IPS-11a (cell line): ENCODE measurements around the gene NPC1.

Experiments used
- H3K4me3 ChIP-seq: one replicate; pipeline ENCODE4 v1.5.1; 2013; ENCODE audit warnings: low read depth, low read length, control low read depth

Gene NPC1

GRCh38 chr18:23550898-23551297, 35.4 kb downstream of the NPC1 start:
- no peak overlapping the region for H3K4me3 ChIP-seq

- no peak overlapping the region for H3K4me3 ChIP-seq
These were observed 37.6 kb downstream of the NPC1 start for GRCh38 chr18:23548719-23549118.

GRCh38 chr18:23548275-23548674, 38.0 kb downstream of the NPC1 start:
- H3K4me3 ChIP-seq = no peak overlapping the region

GRCh38 chr18:23547846-23548245, 38.5 kb downstream of the NPC1 start:
- H3K4me3 ChIP-seq = no peak overlapping the region

- H3K4me3 ChIP-seq = no peak overlapping the region
These were observed 39.0 kb downstream of the NPC1 start for GRCh38 chr18:23547306-23547705.

- no peak overlapping the region for H3K4me3 ChIP-seq
These were observed 41.0 kb downstream of the NPC1 start for GRCh38 chr18:23545247-23545789.

GRCh38 chr18:23542461-23542860, 43.8 kb downstream of the NPC1 start:
- H3K4me3 ChIP-seq = no peak overlapping the region

- no peak overlapping the region for H3K4me3 ChIP-seq
These were observed 44.8 kb downstream of the NPC1 start for GRCh38 chr18:23541349-23542093.

GRCh38 chr18:23540867-23541266, 45.4 kb downstream of the NPC1 start:
- no peak overlapping the region for H3K4me3 ChIP-seq

- H3K4me3 ChIP-seq = no peak overlapping the region
These were observed 46.3 kb downstream of the NPC1 start for GRCh38 chr18:23539911-23540525.

GRCh38 chr18:23539296-23539695, 47.0 kb downstream of the NPC1 start:
- no peak overlapping the region for H3K4me3 ChIP-seq

GRCh38 chr18:23538870-23539269, 47.4 kb downstream of the NPC1 start:
- H3K4me3 ChIP-seq = no peak overlapping the region

GRCh38 chr18:23538001-23538400, 48.3 kb downstream of the NPC1 start:
- no peak overlapping the region for H3K4me3 ChIP-seq

- no peak overlapping the region for H3K4me3 ChIP-seq
These were observed 49.0 kb downstream of the NPC1 start for GRCh38 chr18:23537274-23537673.

- no peak overlapping the region for H3K4me3 ChIP-seq
These were observed 50.1 kb downstream of the NPC1 start for GRCh38 chr18:23536204-23536603.

- H3K4me3 ChIP-seq = no peak overlapping the region
These were observed 52.0 kb downstream of the NPC1 start for GRCh38 chr18:23534276-23534675.

GRCh38 chr18:23532848-23533247, 53.5 kb downstream of the NPC1 start:
- H3K4me3 ChIP-seq = no peak overlapping the region

GRCh38 chr18:23531912-23532311, 54.4 kb downstream of the NPC1 start:
- no peak overlapping the region for H3K4me3 ChIP-seq

GRCh38 chr18:23530195-23530594, 56.1 kb downstream of the NPC1 start:
- H3K4me3 ChIP-seq = no peak overlapping the region

GRCh38 chr18:23529604-23530003, 56.7 kb downstream of the NPC1 start:
- H3K4me3 ChIP-seq = no peak overlapping the region

GRCh38 chr18:23528580-23529472, 57.5 kb downstream of the NPC1 start:
- H3K4me3 ChIP-seq = no peak overlapping the region
